ENCODE data around the gene PHF12.

Gene PHF12

DNA sequence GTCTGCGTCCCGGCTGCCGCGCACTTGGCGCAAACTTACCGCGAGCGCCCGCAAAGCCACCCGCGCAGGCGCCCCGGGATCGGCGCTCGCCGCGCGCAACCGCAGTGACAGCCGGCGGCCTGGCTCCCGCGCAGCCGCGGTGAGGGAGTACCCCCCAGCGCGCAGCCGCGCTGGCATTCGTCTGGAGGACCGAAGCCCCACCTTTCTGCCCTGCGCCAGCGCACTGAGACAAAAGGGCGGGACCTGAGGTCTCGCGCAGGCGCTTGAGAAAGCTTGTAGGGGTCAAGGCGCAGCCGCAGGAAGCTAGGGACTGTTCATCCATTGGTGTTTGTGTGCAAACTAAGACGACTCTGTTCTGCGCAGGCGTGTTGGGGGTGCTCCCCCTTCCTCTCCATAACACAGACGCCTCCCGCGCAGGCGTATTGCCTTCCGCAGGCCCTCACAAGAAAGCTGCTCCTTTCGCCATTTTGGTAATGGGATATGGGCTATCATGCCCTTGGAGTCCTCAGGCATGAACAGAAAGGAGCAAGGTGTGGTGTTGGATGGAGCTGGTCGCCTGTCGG lies at the start of gene PHF12:
TSS of gene PHF12 (minus strand) at position 91 of the 563 bp plus-strand sequence. CDS start 558 bp downstream, outside the sequence.
- peak; percentile 92 for DNase-seq (ENCODE audit: extremely low spot score)
- POLR2A ChIA-PET = interaction anchor here (0.6 to 3.5 kb wide), 48 partner anchors 11 to 616 kb away, joined by 3 to 61 read pairs (median 4); partner anchors contain the start of genes BLTP2, FAM222B, FLOT2 and IFT20
- TF ChIP-seq, protein P1, sequence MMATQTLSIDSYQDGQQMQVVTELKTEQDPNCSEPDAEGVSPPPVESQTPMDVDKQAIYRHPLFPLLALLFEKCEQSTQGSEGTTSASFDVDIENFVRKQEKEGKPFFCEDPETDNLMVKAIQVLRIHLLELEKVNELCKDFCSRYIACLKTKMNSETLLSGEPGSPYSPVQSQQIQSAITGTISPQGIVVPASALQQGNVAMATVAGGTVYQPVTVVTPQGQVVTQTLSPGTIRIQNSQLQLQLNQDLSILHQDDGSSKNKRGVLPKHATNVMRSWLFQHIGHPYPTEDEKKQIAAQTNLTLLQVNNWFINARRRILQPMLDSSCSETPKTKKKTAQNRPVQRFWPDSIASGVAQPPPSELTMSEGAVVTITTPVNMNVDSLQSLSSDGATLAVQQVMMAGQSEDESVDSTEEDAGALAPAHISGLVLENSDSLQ (IDR thresholded peaks at IDR 0.05) = no peak
- no peak for TF ChIP-seq HDGF (IDR thresholded peaks at IDR 0.05; ENCODE audit: borderline replicate concordance)
- no peak for TF ChIP-seq L3MBTL2 (conservative IDR thresholded peaks at IDR 0.05)
- no peak for TF ChIP-seq SP1 (IDR thresholded peaks at IDR 0.05)
- no peak for TF ChIP-seq CTBP1 (IDR thresholded peaks at IDR 0.05; ENCODE audit: borderline replicate concordance)
- CTCF ChIA-PET = interaction anchor here (0.9 to 3.7 kb wide), 8 partner anchors 12 to 224 kb away, joined by 3 to 50 read pairs (median 6); partner anchors contain the start of gene NEK8

DNA sequence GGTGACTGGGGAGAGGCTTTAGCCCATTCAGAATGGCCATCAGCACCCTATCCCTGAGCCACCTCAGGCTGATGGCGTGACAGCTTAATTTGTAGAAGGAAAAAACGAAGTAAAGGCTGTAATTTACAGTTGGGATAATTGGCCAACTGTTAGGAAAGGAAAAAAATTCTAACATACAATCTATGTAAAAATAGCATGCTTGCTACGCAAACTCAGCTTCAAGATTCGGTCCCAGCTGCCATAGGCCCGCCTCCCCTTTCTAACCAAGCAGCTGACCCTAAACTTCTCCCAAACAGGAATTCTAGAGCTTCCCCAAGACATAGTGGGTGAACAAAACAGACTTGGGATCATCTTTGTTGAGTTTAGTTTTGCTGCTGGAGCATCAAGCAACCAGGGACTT lies 49.7 kb upstream of the PHF12 start:
- CTCF ChIA-PET = interaction anchor here (0.6 to 1.3 kb wide), 2 partner anchors 35 to 48 kb away, joined by 3 to 4 read pairs; no protein-coding TSS in a partner anchor
- TF ChIP-seq ARNT (IDR thresholded peaks at IDR 0.05) (no peak), TARDBP (IDR thresholded peaks at IDR 0.05) (no peak), SP1 (IDR thresholded peaks at IDR 0.05) (no peak)
- TF ChIP-seq, protein P1 (IDR thresholded peaks at IDR 0.05) = no peak
- POLR2A ChIA-PET = no interaction called here
- DNase-seq (ENCODE audit: extremely low spot score) = no peak

DNA sequence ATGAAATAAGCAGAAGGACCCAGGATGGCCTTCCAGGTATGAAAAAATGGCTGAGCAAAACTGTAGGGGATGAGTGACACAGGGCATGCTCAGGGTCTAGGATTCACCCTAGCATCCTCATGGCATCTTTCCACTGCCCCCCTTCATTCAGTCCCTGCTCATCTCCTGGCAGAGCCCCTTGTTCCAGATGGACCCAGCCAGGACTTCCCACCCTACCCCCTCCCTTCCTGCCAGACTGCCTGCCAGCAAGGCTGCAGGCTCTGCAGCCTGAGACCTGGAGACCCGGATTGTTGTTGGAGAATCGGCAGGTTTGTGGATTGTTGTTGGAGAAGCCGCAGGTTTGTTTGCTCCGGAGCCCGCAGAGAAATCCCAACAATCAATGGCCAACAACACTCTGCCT lies 47.9 kb upstream of the PHF12 start:
- no peak for TF ChIP-seq SUZ12 (IDR thresholded peaks at IDR 0.05)
- TF ChIP-seq, protein P1 (IDR thresholded peaks at IDR 0.05) = no peak
- no peak for TF ChIP-seq NFRKB (IDR thresholded peaks at IDR 0.05)
- no peak for TF ChIP-seq FOXM1 (IDR thresholded peaks at IDR 0.05; ENCODE audit: borderline replicate concordance)
- no peak for TF ChIP-seq LEF1 (IDR thresholded peaks at IDR 0.05; ENCODE audit: borderline replicate concordance)
- DNase-seq (ENCODE audit: extremely low spot score) = no peak
- ChIA-PET POLR2A (no interaction called here), CTCF (no interaction called here)

DNA sequence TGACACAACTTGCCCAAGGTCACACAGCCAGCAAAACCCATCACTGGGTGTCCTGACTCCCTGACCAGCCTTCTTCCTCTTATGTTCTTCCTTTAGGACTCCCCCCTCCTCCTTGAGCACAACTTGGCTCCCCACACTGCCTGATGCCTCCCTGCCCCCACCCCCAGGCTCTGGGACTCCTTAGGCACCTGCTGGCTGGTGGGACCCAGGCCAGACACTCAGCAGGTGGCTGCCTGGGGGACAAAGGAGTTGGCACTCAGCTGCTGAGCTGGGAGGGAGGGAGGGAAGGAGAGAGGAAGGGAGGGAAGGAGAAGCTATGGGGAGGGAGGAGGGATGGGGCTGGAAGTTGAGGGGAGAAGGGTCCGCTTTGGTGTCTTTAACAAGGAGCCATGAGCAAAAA lies 46.5 kb upstream of the PHF12 start:
- ChIA-PET CTCF (no interaction called here), POLR2A (no interaction called here)
- DNase-seq (ENCODE audit: extremely low spot score) = no peak
- TF ChIP-seq FOXM1 (IDR thresholded peaks at IDR 0.05; ENCODE audit: borderline replicate concordance) (no peak), ARNT (IDR thresholded peaks at IDR 0.05) (no peak), SP1 (IDR thresholded peaks at IDR 0.05) (no peak), TARDBP (IDR thresholded peaks at IDR 0.05) (no peak), NFRKB (IDR thresholded peaks at IDR 0.05) (no peak), L3MBTL2 (conservative IDR thresholded peaks at IDR 0.05) (no peak), FOXA1 (IDR thresholded peaks at IDR 0.05) (no peak), LEF1 (IDR thresholded peaks at IDR 0.05; ENCODE audit: borderline replicate concordance) (no peak), HDGF (IDR thresholded peaks at IDR 0.05; ENCODE audit: borderline replicate concordance) (no peak), BHLHE40 (IDR thresholded peaks at IDR 0.05; ENCODE audit: borderline replicate concordance) (no peak), ELF4 (IDR thresholded peaks at IDR 0.05) (no peak), ZNF384 (IDR thresholded peaks at IDR 0.05) (no peak), SUZ12 (IDR thresholded peaks at IDR 0.05) (no peak), FOXK2 (IDR thresholded peaks at IDR 0.05) (no peak), CTBP1 (IDR thresholded peaks at IDR 0.05; ENCODE audit: borderline replicate concordance) (no peak)
- TF ChIP-seq, protein P1 (IDR thresholded peaks at IDR 0.05) = no peak

DNA sequence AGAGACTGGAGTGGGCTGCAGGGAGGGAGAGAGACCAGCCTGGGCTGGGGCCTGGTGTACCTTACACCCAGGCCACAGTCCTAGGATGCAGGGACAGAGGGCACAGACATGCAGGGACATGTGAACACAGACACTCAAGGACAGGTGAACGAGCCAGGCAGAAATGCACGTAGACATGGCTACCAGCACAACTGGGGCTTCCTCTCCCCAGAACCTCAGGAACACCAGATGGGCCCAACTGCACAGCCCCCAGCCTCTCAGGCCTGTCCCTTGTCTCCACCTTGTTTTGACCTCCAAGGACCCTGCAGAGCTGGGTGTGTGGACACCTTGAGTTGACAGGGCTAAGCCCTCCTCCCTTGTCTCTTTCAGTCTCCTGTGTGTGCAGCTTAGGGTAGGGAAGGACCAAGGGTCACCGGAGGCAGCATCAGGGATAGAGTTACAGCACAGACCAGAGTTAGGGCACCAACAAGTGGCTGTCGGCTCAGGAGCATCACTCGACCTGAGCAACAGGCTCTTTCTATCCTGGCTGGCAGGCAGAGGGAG lies 45.3 kb upstream of the PHF12 start:
- CTCF ChIA-PET = no interaction called here

More for the DNA sequence above, 45.3 kb upstream of the PHF12 start:
- TF ChIP-seq NFRKB (IDR thresholded peaks at IDR 0.05) (no peak), FOXM1 (IDR thresholded peaks at IDR 0.05; ENCODE audit: borderline replicate concordance) (no peak), SUZ12 (IDR thresholded peaks at IDR 0.05) (no peak), TARDBP (IDR thresholded peaks at IDR 0.05) (no peak), HDGF (IDR thresholded peaks at IDR 0.05; ENCODE audit: borderline replicate concordance) (no peak), L3MBTL2 (conservative IDR thresholded peaks at IDR 0.05) (no peak), ZNF384 (IDR thresholded peaks at IDR 0.05) (no peak), SP1 (IDR thresholded peaks at IDR 0.05) (no peak), BHLHE40 (IDR thresholded peaks at IDR 0.05; ENCODE audit: borderline replicate concordance) (no peak), FOXA1 (IDR thresholded peaks at IDR 0.05) (no peak), LEF1 (IDR thresholded peaks at IDR 0.05; ENCODE audit: borderline replicate concordance) (no peak), ELF4 (IDR thresholded peaks at IDR 0.05) (no peak), CTBP1 (IDR thresholded peaks at IDR 0.05; ENCODE audit: borderline replicate concordance) (no peak)
- TF ChIP-seq, protein P1 (IDR thresholded peaks at IDR 0.05) = no peak
- POLR2A ChIA-PET = interaction anchor here (1.8 kb wide), 1 partner anchor 45 kb away, joined by 6 read pairs; the partner anchor contains the start of gene PHF12
- no peak for DNase-seq (ENCODE audit: extremely low spot score)
